ENCODE results near the gene GLS.

GLS gene

DNA sequence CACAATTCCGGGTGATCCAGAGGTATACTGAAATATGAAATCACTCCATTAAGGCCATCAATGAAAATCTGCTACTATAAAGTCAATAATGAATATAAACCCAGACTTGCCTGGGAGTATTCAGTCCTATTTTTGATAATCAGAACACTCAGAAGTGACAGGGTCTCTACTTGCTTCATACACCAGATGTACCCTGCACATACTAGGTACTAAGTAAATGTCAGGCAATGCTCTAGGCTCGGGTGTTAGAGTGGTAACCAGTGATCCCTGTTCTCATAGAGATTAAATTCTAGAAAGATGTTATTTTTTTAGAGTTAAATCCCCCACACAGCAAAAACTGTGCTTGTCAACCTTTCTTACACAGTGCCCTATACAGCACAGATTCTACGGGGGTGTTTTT is 121.0 kb downstream of the GLS start:
- TF ChIP-seq EP300 (IDR thresholded peaks at IDR 0.05; ENCODE audit: borderline replicate concordance) (no peak), CEBPB (IDR thresholded peaks at IDR 0.05) (no peak), TCF12 (IDR thresholded peaks at IDR 0.05; ENCODE audit: low read depth) (no peak), TAF1 (IDR thresholded peaks at IDR 0.05; ENCODE audit: low read depth) (no peak), RAD21 (IDR thresholded peaks at IDR 0.05; ENCODE audit: low read depth) (no peak), TEAD4 (IDR thresholded peaks at IDR 0.05) (no peak), NFIC (IDR thresholded peaks at IDR 0.05) (no peak)
- TF ChIP-seq, protein P1, sequence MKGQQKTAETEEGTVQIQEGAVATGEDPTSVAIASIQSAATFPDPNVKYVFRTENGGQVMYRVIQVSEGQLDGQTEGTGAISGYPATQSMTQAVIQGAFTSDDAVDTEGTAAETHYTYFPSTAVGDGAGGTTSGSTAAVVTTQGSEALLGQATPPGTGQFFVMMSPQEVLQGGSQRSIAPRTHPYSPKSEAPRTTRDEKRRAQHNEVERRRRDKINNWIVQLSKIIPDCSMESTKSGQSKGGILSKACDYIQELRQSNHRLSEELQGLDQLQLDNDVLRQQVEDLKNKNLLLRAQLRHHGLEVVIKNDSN (IDR thresholded peaks at IDR 0.05): no peak
- TF ChIP-seq, protein P2, sequence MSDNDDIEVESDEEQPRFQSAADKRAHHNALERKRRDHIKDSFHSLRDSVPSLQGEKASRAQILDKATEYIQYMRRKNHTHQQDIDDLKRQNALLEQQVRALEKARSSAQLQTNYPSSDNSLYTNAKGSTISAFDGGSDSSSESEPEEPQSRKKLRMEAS (IDR thresholded peaks at IDR 0.05): no peak

DNA sequence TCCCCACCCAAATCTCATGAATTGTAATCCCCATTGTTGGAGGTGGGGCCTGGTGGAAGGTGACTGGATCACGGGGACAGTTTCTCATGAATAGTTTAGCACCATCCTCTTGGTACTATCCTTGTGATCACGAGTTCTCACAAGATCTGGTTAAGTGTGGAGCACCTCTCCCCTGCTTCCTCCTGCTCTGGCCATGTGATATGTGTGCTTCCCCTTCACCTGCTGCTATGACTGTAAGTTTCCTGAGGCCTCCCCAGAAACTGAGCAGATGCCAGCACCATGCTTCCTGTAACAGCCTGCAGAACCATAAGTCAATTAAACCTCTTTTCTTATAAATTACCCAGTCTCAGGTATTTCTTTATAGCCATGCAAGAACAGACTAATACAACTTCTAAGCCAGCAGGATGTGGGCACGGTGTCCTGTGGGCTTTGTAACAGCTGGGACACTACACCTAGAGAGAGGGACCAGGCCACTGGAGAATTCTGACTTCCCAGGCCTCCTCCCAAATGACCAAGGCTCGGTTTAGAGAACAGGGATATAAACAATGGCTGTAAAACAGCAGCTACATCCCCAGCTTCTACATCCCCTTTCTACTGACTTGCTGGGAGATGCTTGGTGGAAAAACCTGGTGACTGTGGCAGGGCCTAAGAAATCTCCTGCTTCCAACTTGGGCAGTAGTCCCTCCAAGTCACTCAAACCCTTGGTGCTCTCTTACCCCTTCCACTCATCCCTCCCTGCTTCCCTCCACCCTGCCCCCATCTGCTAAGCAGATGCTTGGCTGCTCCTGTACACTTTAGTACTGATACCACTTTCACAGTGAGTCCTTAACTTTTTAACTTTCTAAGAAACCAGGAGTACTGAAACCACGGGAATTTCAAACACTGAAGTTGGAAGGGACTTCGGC is 123.0 kb downstream of the GLS start:
- TF ChIP-seq RAD21 (IDR thresholded peaks at IDR 0.05; ENCODE audit: low read depth) (no peak), ZBTB7A (IDR thresholded peaks at IDR 0.05; ENCODE audit: low read depth) (no peak), TEAD4 (IDR thresholded peaks at IDR 0.05) (no peak), YY1 (IDR thresholded peaks at IDR 0.05; ENCODE audit: low read depth) (no peak)
- TF ChIP-seq, protein P2 (IDR thresholded peaks at IDR 0.05): no peak

DNA sequence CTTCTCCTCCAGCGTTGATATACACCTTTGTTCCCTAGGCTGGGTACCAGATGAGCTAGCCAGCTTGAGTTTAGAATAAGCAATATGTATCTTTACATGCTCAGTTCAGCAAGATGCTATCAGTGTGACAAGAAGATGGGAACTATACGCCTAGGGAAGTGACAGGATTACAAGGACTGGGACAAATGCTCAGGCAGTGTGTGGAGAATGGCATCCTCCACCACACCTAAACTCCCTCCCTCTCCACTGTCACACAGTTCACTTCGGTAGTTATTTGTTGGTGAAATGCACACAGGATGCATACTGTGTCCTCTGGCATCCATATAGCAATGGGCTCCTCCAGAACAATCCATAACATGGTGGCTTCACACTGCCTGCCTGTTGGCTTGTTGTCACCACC is 125.7 kb downstream of the GLS start:
- no peak for TF ChIP-seq RAD21 (IDR thresholded peaks at IDR 0.05; ENCODE audit: low read depth)

DNA sequence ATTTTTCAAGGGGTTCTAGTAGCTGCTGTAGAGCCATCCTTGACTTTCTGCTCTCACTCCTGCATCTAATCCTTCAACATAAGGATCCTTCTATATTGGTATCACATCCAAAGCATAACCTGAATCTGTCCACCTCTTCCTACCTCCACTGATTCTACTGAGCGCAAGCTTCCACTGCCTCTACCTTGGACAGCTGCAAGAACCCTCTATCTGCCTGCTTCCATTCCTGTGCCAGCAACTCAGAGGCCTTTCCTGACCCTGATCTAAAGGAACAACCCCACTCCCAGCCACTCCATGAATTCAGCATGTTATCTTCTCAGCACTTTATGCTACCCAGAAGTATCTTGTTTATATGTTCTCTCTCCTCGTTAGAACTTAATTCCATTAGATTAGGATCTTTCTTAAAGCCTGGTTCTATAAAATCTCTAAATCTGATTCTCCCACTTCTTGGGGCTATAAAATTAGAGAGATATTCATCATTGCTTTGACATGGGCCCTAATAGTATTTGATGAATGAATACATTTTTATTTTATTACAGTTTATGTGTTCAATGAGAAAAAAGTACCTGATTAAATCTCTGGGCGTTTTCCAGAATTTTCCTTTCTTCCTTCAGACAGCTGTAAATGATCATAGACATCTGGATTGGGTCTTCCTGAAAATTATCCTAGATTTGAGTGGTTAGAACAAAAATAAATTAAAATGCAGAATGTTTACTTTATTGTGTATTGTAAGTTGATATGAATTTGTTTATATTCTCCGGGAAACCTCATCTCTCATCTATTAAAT is 126.6 kb downstream of the GLS start:
- TF ChIP-seq, protein P3, sequence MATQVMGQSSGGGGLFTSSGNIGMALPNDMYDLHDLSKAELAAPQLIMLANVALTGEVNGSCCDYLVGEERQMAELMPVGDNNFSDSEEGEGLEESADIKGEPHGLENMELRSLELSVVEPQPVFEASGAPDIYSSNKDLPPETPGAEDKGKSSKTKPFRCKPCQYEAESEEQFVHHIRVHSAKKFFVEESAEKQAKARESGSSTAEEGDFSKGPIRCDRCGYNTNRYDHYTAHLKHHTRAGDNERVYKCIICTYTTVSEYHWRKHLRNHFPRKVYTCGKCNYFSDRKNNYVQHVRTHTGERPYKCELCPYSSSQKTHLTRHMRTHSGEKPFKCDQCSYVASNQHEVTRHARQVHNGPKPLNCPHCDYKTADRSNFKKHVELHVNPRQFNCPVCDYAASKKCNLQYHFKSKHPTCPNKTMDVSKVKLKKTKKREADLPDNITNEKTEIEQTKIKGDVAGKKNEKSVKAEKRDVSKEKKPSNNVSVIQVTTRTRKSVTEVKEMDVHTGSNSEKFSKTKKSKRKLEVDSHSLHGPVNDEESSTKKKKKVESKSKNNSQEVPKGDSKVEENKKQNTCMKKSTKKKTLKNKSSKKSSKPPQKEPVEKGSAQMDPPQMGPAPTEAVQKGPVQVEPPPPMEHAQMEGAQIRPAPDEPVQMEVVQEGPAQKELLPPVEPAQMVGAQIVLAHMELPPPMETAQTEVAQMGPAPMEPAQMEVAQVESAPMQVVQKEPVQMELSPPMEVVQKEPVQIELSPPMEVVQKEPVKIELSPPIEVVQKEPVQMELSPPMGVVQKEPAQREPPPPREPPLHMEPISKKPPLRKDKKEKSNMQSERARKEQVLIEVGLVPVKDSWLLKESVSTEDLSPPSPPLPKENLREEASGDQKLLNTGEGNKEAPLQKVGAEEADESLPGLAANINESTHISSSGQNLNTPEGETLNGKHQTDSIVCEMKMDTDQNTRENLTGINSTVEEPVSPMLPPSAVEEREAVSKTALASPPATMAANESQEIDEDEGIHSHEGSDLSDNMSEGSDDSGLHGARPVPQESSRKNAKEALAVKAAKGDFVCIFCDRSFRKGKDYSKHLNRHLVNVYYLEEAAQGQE (IDR thresholded peaks at IDR 0.05; ENCODE audit: low read depth): peak; percentile 47; the same call in 1 of the 2 replicates
- TF ChIP-seq FOXM1 (IDR thresholded peaks at IDR 0.05; ENCODE audit: borderline replicate concordance, low read depth): no peak
- no peak for TF ChIP-seq RAD21 (IDR thresholded peaks at IDR 0.05; ENCODE audit: low read depth)

DNA sequence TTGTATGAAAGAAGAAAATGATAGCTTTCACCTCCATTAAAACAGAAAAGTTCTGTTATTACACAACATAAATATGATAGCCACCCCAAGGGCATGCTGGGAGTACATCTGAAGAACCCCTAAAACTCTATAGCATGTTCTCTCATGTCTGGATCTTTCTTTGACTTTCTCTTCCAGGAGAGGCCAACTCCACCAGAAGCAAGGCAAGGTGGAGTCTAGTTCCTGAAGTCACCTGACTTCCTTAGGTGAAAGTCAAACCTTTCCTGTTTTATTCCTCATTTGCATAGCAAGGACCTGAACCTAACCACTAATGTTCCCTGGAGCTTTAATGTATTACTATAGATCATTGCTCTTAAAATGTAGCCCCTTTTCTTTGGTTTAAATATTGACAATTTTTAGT is 127.7 kb downstream of the GLS start:
- TF ChIP-seq, protein P1 (IDR thresholded peaks at IDR 0.05): no peak
- TF ChIP-seq ZBTB7A (IDR thresholded peaks at IDR 0.05; ENCODE audit: low read depth) (no peak), YY1 (IDR thresholded peaks at IDR 0.05; ENCODE audit: low read depth) (no peak), TAF1 (IDR thresholded peaks at IDR 0.05; ENCODE audit: low read depth) (no peak), CREB1 (IDR thresholded peaks at IDR 0.05; ENCODE audit: low read depth) (no peak), NFIC (IDR thresholded peaks at IDR 0.05) (no peak), RAD21 (IDR thresholded peaks at IDR 0.05; ENCODE audit: low read depth) (no peak), EGR1 (IDR thresholded peaks at IDR 0.05) (no peak)
- TF ChIP-seq, protein P2 (IDR thresholded peaks at IDR 0.05): no peak

DNA sequence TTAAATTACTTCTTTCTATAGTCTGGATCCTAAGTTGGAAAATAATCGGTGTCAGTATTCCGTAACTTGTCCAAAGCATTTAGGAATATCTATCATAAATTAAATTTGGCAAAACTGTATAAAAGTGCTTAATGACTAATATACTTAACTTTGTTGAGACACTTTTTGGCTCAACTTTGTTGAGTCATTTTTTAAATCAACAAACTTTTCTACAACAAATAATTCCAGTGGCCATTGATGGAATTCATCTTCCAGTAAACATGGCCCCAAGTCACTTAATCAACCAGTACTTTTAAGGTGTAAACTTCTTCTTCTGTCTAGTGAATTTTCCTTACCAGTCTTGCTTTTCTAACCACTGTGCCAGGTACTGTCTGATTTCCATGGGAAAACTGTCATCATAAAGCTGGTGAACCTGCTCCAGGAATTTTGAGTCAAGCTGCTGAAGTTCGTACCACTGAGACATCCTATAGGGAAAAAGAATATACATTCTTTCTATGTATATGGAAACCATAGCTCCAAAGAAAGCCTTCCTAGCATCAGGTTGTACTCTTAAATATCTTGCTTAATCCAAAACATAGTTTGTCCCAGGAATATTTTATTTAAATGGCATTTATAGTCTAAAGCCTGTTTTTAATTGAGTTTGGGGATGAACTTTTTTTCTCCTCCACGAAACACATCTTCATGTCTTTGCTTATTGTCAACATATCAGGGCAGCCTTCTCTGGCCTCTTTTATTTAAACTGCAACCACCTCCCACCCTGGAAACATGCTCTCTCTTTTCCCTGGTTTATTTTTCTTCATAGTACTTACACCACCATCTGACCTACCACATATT is 129.1 kb downstream of the GLS start:
- TF ChIP-seq NFIC (IDR thresholded peaks at IDR 0.05): no peak
- no peak for TF ChIP-seq EP300 (IDR thresholded peaks at IDR 0.05; ENCODE audit: borderline replicate concordance)
- TF ChIP-seq YY1 (IDR thresholded peaks at IDR 0.05; ENCODE audit: low read depth): no peak
- no peak for TF ChIP-seq CEBPB (IDR thresholded peaks at IDR 0.05)
- no peak for TF ChIP-seq TCF12 (IDR thresholded peaks at IDR 0.05; ENCODE audit: low read depth)
- no peak for TF ChIP-seq CREB1 (IDR thresholded peaks at IDR 0.05; ENCODE audit: low read depth)
- TF ChIP-seq RAD21 (IDR thresholded peaks at IDR 0.05; ENCODE audit: low read depth): no peak
- TF ChIP-seq, protein P1 (IDR thresholded peaks at IDR 0.05): no peak

Measured in Ishikawa (cell line).